KG1 (cell line): ENCODE measurements around the gene CYP27C1.
"Not testable (repeated sequence)": the region's sequence is repeated elsewhere in the genome, so short reads cannot be mapped to it uniquely, and the experiment has no call there.

Source experiments
- DNase-seq: peaks from one replicate; lab custom pipeline; 2025; lab: John Stamatoyannopoulos, UW

CYP27C1 gene

GRCh38 chr2:127220102-127220767 is at the start of gene CYP27C1:
Gene CYP27C1 (minus strand): TSS chr2:127220299. CDS start chr2:127220270, 29 bp downstream.
- peak; percentile 20 for DNase-seq

DNA sequence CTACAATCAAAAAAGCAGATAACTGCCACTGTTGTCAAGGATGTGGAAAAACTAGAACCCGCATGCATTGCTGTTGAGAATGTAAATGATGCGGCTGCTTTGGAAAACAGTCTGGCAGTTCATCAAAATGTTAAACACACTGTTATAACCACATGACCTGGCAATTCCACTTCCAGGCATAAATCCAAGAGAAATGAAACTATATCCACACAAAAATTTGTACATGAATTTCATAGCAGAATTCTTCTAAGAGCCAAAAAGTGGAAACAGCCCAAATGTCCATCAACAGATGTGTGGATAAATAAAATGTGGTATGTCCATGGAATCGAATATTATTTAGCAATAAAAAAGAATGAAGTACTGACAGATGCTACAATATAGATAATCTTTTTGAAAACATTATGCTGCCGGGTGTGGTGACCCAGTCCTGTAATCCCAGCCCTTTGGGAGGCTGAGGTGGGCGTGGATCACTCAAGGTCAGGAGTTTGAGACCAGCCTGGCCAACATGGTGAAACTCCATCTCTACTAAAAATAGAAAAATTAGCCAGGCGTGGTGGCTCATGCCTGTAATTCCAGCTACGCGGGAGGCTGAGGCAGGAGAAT is 41.8 kb upstream of the CYP27C1 start:
- DNase-seq: no peak

DNA sequence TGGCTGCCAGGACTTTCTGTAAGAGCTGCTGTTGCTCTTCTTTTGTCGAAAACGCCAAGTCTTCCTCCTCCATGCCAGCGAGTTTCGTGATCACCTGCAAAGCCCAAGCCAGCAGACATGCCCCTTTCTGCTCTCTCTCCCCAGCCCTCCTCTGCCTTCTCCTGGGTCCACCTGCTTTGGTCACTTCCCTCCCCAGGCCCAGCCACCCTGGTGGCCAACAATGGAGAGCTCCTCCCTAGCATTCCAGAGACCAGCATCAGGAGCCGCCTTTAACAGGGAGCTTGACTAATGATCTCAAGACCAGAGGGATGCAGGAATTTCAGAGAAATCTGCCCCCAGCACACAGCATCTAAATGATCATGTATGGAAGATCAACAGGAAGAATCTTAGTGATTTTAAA is 39.3 kb upstream of the CYP27C1 start:
- no peak for DNase-seq

DNA sequence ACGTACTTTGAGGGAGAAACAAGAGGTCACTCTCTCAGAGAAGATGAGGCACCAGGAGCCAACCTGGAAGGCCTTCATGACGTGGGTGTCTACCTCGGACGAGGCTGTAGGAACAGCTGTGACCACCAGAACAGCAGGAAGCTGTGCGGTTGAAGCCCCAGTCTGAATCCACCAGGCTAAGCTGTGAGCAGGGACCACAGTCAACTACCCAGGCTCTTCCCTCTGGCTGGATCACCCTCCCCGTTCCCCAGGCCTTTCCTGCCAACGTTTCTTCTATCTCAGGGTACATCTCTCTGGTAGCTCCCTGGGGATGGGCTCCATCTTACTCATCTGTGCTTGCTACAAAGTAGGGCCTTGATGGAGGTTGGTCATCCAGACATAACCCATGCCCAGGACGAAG is 36.8 kb upstream of the CYP27C1 start:
- no peak for DNase-seq

DNA sequence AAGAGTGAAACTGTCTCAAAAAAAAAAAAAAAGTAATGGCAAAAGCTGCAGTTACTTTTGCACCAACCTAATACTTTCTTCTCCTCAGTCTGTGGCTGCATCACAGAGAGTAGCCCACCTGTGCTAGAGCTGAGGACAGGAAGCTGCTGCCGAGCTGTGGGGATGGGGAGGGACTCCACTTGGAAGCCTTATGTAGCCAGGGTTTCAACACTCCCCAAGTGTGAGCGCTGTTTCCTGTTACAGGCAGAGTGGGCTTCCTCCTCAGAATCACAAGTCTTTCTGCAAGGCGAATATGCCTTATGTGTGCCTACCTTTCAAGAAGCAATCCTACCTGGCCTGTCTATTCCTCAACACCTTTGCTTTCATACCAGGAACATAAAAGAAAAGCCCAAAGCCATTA is 36.3 kb upstream of the CYP27C1 start:
- no peak for DNase-seq

- no peak for DNase-seq
Observed at GRCh38 chr2:127255721-127256120, 35.6 kb upstream of the CYP27C1 start.

DNA sequence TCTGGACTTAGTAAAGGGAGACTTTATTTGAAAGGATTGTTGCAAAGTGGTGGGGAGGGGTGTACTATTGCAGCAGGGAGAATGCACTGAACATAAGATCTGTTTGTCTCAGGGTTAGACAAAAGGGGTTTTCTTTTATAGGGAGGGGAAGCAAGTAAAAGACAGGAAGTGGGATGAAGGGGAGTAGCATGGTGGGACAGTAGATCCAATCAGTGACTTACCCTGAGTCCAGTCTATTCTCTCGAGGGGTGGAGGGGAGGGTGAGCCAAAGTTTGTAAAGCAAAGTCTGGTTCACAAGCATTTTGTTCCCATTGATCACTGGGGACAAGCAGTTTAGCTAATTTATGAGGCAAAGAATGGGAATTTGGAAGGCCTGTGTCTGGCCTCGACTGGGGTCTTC is 35.0 kb upstream of the CYP27C1 start:
- no peak for DNase-seq

GRCh38 chr2:127254386-127254981 is 34.4 kb upstream of the CYP27C1 start:
- DNase-seq: no peak

DNA sequence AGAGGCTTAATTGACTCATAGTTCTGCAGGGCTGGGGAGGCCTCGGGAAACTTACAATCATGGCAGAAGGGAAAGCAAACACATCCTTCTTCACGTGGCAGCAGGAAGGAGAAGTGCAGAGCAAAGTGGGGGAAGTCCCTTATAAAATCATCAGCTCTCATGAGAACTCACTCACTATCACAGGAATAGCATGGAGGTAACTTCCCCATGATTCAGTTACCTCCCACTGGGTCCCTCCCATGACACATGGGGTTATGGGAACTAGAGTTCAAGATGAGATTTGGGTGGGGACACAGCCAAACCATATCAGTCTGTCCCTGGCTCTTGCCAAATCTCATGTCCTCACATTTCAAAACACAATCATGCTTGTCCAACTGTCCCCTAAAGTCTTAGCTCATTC is 21.1 kb upstream of the CYP27C1 start:
- DNase-seq: not testable (repeated sequence)

- no peak for DNase-seq
Observed at GRCh38 chr2:127239395-127239794, 19.3 kb upstream of the CYP27C1 start.

- not testable (repeated sequence) for DNase-seq
Observed at GRCh38 chr2:127237768-127238167, 17.7 kb upstream of the CYP27C1 start.

DNA sequence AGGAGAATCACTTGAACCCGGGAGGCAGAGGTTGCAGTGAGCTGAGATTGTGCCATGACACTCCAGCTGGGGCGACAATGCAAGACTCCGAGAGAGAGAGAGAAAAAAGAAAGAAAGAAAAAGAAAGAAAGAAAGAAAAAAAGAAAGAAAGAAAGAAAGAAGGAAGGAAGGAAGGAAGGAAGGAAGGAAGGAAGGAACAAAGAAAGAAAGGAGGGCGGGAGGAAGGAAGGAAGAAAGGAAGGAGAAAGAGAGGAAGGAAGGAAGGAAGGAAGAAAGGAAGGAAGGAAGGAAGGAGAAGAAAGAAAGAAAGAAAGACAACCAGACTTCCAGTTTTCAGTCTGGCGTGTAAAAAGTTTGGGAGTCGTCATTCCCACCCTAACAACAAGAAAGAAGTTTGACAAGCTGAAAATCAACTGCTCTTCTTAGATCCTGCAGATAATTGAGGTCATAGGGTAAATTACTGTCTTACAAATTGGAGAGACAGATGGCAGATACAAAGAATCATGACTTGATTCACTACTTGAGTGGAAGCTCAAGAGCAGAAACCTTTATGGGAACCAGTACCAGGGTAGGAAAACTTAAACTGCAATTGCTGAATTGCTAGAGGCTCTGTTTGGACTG is 15.1 kb upstream of the CYP27C1 start:
- DNase-seq: no peak

- DNase-seq: no peak
Observed at GRCh38 chr2:127233710-127234109, 13.6 kb upstream of the CYP27C1 start.

DNA sequence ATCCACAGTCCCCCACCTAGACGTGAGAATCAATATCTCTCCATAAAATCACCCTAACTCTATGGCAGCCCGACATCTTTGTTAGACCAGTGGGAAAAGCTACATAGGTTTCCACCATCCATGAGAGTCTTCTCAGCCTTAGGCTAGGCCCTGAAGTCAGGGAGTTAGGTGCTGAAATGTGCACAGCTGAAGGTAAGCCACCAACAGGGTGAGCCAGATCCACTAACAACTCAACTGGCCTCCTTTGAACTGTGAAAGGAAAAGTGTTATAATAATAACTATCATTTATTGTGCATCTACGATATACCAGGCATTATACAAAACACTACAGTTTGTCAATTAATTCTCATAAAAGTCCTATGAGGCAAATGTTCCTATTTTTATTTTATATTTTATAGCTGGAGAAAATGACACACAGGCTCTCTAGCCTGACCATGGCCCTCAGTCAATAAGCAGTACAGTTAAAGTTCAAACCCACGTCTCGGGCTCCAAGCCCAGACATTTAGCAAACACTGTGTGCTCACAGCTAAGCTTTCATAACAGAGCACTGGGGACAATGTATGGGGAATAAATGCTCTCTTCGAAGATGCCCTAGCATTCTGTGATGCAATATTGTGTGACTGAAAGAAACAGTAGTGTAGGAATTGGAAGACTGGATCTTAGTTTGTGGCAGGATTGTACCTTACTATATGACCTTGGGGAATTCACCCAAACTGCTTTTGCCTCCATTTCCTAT is 11.2 kb upstream of the CYP27C1 start:
- no peak for DNase-seq

- no peak for DNase-seq
Observed at GRCh38 chr2:127229555-127229954, 9.5 kb upstream of the CYP27C1 start.

DNA sequence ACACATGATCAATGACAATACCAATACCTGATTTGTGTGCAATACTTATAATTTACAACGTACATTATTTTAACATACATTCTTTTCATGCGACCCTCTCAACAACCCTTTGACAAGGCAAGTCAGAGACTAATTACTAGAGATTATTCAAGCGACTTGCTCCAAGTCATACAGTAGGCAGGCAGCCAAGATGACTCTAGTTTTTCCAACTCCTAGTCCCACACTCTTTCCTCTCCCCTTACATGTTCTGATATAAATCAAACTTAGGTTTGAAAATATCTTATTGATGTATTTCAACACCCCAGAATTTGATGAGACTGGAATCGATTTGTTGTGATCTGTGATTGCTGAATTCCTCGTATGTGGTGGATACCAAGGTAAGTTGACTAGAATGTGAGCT is 8.0 kb upstream of the CYP27C1 start:
- no peak for DNase-seq

- not testable (repeated sequence) for DNase-seq
Observed at GRCh38 chr2:127227264-127227660, 7.2 kb upstream of the CYP27C1 start.

GRCh38 chr2:127226520-127227263 is 6.6 kb upstream of the CYP27C1 start:
- DNase-seq: no peak

- DNase-seq: no peak
Observed at GRCh38 chr2:127226132-127226519, 6.0 kb upstream of the CYP27C1 start.

DNA sequence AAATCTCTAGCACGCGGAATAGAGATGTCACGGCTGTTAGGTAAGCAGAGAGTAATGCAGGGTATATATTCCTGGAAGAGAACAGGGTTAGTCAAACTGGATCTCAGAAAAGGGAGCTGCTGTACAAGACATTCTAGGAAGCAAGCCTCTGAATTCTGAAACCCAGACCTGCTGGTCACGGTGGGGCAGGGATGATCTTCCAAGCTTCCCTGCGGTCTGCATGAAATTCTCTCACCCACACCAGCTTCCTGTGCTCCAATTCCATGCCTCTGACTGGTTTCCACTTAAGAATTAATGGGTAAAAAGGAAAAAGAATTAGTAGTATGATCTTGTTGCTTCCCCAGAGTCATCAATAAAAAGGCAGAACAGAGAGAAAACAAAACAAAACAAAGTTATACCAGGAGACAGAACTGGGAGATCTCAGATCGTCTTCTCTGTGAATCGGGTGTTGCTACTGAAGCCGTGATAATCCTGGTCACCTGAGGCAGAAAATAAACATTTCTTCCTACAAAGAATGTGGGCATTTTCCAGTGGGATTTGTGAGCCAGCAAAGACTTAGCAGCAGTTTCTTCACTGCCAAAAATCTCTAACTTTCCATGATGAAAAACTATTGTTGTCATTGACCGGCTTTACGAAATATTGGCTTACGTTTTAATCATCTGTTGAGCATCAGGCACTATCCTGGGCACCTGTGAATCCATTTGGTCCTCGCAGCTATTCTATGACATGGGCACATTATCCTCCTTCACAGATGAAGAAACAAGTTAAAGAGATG is 5.3 kb upstream of the CYP27C1 start:
- DNase-seq: no peak

- not testable (repeated sequence) for DNase-seq
Observed at GRCh38 chr2:127224135-127224534, 4.0 kb upstream of the CYP27C1 start.
